HEK293T (cell line): ENCODE measurements around the gene PYGL.

ENCODE experiments used
- BHLHE40 ChIP-seq: fragments of 450-650 bp; IDR thresholded peaks from 2 replicates; pipeline ENCODE4 v1.6.1; 2016; ENCODE audit warnings: mild to moderate bottlenecking, moderate library complexity, borderline replicate concordance
- HDGF ChIP-seq: fragments of 450-650 bp; IDR thresholded peaks from 2 replicates; pipeline ENCODE4 v1.6.1; 2017; ENCODE audit warnings: antibody characterized with exemption, borderline replicate concordance
- SP1 ChIP-seq: fragments of 450-650 bp; IDR thresholded peaks from 2 replicates; pipeline ENCODE4 v1.6.1; 2017
- TARDBP ChIP-seq: fragments of 450-650 bp; IDR thresholded peaks from 2 replicates; pipeline ENCODE4 v1.6.1; 2016

GRCh38 chr14:50944647-50945413, 547 bp upstream of the PYGL start:
- TF ChIP-seq HDGF (no peak), BHLHE40 (no peak), SP1 (no peak), TARDBP (no peak)
